Measurements from ENCODE around the gene ADGRV1.

Gene ADGRV1, protein sequence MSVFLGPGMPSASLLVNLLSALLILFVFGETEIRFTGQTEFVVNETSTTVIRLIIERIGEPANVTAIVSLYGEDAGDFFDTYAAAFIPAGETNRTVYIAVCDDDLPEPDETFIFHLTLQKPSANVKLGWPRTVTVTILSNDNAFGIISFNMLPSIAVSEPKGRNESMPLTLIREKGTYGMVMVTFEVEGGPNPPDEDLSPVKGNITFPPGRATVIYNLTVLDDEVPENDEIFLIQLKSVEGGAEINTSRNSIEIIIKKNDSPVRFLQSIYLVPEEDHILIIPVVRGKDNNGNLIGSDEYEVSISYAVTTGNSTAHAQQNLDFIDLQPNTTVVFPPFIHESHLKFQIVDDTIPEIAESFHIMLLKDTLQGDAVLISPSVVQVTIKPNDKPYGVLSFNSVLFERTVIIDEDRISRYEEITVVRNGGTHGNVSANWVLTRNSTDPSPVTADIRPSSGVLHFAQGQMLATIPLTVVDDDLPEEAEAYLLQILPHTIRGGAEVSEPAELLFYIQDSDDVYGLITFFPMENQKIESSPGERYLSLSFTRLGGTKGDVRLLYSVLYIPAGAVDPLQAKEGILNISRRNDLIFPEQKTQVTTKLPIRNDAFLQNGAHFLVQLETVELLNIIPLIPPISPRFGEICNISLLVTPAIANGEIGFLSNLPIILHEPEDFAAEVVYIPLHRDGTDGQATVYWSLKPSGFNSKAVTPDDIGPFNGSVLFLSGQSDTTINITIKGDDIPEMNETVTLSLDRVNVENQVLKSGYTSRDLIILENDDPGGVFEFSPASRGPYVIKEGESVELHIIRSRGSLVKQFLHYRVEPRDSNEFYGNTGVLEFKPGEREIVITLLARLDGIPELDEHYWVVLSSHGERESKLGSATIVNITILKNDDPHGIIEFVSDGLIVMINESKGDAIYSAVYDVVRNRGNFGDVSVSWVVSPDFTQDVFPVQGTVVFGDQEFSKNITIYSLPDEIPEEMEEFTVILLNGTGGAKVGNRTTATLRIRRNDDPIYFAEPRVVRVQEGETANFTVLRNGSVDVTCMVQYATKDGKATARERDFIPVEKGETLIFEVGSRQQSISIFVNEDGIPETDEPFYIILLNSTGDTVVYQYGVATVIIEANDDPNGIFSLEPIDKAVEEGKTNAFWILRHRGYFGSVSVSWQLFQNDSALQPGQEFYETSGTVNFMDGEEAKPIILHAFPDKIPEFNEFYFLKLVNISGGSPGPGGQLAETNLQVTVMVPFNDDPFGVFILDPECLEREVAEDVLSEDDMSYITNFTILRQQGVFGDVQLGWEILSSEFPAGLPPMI (N-terminal part only)
- 0.20 to 3.3 (median 0.64) reads per million in 18 experiments for total RNA-seq

DNA sequence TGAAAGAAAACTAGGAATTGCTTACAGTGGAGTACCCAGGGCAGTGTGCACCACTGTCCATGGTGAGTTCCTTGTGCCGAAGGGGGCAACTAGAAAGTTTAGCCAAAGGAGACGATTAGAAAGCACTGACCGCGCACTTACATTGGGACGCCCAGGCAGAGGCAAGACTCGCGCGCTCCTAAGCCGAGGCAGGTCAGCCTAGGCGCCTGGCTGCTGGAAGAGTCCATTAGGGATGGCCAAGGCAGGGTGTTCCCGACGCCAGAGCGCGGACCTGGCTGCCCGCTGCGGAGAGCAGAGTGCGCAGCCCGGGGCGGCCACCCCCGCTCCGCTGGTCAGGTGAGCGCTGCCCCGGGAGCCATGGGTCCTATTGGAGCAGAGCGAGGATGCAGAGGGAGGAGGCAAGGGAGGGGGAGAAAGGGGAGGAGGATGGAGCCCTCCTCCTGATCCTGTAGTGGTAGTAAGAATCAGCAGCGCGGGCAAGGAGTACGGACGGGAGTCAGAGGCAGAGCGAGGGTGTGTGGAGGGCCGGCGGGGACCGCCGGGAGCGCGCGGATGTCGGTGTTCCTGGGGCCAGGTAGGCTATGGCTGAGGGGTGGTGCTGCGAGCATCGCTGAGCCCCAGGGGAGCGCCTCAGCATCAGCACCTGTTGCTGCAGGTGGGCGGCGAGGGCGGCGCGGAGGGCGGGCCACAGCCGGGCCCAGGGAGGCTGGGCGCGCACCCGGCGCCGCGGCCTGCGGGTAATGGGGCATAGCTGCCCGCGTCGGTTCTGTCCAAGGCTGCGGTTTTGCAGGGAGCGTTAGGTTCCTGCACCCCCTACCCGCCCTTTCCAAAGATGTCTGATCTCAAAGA lies at the start of gene ADGRV1:
ADGRV1 (plus strand) TSS at position 454 of the 849 bp plus-strand sequence; CDS start at position 553, 99 bp downstream.
- DNase-seq, result peak in 1 of 2 donors; percentile 6

DNA sequence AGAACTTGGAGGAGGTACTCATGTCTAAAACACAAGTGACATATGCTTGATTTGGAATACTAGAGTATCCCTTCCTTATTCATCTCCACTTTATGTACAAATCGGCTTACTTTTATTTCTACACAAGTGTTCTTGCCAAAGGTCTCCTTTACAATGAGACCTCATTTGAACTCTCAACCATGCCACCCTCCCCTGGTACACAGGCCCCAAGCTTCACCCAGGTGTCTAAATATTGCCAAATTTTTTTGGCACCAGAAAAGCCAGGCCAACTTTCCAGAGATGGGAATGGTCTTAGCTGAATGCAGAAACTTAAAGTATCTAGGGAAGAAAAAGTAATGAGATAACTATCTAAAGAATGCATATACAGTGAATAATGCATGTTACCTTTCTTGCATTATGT lies 48.2 kb upstream of the ADGRV1 start:
- DNase-seq, result no peak

DNA sequence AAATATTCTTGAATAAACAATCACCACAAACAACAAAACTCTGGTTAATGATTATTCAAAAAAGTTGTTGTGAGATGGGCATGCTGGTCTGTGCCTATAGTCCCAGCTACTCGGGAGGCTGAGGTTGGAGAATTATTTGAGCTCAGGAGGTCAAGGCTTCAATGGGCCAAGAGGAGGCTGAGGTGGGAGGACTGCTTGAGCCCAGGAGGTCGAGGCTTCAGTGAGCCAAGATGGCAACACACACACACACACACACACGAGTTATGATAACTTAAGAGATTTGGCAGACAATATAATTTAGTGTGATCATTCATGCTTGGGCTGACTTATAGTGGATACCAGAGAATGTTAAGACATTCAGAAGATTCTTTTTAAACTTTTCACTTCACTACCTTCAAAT lies 44.1 kb upstream of the ADGRV1 start:
- DNase-seq, result no peak

- no peak for DNase-seq
These were observed 39.9 kb upstream of the ADGRV1 start for GRCh38 chr5:90518661-90519060.

DNA sequence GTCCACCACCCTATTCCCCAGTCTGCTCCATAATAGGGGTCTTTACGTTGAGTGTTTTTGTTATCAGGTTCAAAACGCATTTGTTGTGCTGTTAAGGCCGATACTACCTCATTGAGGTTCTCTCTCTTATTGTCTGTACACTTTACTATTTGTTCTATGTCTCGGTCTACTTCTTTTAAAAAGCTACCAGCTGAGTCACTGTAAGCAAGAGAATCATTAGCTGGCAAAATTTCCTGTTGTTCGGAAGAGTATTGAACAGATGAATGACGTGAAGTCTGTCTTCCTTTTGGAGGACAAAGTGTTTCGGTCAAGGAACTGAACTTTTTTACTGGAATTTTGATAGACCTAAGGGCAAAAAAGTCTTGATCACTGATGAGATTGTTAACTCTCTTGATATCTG lies 39.5 kb upstream of the ADGRV1 start:
- DNase-seq, result no peak

DNA sequence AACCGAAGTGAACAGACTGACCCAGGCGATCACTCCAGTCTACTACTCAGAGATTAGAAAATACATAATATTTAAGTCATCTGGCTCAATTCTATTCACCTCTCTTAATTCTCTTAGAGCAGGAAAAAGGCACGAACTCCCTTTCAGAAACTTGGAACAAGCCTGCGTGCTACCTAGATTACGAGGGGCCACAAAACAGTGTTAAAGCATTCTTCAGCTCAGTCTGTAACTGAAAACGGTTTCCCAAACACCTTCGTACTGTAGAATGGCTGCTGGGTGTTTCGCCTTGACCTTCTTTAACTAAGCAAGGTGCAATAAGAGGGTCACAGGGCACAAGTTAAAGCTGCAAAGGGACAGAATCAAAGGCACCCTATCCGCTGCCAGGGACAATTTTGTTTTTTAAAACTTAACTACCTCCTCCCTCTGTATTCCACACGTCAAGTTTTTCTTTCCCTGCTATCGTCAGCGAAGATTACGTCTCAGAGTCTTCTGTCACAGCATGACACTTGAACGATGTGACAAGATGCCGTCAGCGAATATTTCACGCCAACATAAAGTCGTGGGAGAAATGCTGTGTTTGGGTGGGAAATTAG lies 29.9 kb upstream of the ADGRV1 start:
- peak; percentile 42 to 44 for DNase-seq

DNA sequence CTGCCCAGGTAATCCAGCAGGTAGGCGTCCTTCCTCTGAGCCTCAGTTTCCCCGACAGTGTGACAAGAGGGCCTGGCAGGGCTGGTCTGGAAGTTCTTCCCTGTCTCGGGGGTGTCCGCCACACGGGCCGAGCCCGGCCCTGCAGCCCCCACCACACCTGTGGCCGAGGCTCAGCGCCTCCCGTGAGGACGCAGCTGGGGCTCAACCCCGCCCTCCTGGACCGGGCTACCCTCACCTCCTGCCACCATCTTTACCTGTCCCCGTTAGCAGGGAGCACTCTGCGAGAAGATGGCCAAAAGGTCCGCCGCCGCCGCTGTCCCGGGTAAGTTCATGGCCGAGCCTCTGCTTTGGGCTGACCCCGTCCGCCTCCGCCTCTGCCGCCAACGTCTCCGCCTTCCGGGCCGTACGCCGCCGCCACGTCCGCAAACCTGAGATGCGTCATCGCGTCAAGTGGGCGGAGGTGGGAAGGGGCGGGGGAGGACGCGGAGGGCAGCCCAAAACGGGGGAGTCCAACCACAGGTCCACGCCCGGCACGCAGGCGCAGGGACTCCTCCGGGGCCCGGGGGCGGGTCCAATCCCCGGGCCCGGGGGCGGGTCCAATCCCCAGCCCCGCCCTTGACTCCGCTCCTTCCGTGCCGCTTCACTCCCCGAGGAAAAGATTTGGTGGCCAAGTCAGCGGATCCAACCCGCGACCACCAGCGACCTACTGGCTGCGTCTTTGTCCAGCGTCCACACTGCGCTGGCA lies 29.2 kb upstream of the ADGRV1 start, which contains the start of gene LYSMD3:
LYSMD3 (minus strand) TSS at position 391 of the 745 bp plus-strand sequence. CDS start 4,295 bp downstream, outside the sequence.
- DNase-seq, result peak; percentile 93 to 96

DNA sequence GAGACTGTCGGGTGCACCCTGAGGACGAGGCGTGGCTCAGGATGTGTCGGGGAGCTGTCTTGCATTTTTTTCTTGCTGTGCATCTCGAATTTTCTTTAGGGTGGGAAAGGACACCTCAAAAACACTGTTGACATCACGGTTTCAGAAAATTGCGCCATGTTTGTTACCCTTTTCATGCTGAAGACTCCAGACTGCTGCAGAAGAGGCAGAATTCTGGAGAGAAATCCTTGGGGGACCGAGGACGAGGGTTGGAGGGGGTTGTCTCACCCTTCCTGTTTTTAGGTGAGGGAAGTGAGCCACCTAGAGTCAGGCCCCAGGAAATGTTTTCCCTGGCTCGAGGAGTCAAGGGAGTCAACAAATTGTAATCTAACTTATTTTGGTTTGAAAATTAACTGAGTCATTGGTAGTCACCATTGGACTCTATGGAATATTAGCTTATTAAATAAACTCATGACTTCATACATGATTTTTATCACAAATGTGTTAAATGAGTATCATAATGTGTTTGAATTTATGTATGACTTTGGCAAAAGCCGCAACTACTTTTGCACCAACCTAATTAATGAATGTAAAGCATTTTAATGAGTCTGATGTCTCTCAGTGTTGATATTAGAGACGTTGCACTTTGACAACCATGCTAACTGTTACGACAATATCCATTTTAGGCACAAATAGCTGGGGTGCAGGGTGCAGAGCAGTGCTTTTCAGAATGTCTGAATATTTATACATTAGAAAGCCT lies 28.5 kb upstream of the ADGRV1 start:
- DNase-seq, result peak; percentile 66 to 70

DNA sequence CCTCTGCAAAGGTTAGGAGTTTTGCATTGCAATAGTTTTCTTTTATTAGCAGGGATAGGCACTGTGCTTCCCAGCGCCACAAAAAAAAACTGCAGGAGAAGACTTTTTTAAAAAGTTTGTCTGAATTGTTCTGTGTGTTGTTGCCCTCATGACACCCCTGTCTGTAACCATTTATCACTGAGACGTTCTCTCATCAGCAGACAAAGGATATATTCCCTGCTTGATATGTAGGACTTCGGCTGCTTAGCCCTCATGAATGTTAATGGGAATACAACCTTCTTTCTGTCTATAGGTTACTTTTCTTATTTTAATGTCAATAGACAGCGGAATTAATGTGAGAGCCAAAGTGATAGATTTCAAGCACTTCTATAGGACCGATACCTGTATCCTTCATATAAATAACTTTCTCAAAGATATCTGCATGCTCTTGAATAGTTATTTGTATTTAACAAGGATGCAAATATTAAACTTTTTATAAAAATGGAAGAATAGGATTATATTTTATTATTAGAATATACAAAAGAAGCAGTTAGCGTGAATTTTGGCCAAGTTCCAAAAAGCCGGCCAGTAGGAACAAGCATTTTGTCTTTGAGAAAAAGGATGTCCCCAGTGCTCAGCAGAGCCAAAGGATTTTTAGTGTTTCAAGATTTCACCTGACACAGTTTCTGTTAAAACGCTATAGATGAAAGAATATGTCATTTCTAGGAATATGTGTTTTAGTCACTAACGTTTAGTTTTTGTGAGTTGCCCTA lies 27.7 kb upstream of the ADGRV1 start:
- no peak for DNase-seq

GRCh38 chr5:90533794-90534193 lies 24.8 kb upstream of the ADGRV1 start:
- DNase-seq, result no peak

GRCh38 chr5:90534922-90535321 lies 23.7 kb upstream of the ADGRV1 start:
- no peak for DNase-seq

- DNase-seq, result no peak
These were observed 15.6 kb upstream of the ADGRV1 start for GRCh38 chr5:90542827-90543519.

DNA sequence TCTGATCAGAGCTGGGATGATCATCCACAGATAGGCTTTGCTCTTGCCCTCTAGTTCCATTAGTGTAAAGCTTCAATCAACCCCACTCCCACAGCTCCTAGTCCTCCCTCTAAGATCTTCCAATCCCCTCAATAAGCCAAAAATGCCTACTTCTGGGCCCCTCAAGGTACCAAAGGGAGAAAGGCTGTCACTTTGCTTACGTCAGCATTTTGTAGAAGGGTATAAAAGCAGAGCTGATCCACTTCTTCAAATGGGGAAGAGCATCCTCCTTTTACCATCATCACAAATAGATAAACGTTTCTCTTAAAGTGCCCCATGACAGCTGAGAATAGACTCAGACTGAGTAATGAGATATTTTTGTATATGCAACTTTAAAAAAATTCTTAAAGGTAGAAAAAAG lies 13.1 kb upstream of the ADGRV1 start:
- no peak for DNase-seq

DNA sequence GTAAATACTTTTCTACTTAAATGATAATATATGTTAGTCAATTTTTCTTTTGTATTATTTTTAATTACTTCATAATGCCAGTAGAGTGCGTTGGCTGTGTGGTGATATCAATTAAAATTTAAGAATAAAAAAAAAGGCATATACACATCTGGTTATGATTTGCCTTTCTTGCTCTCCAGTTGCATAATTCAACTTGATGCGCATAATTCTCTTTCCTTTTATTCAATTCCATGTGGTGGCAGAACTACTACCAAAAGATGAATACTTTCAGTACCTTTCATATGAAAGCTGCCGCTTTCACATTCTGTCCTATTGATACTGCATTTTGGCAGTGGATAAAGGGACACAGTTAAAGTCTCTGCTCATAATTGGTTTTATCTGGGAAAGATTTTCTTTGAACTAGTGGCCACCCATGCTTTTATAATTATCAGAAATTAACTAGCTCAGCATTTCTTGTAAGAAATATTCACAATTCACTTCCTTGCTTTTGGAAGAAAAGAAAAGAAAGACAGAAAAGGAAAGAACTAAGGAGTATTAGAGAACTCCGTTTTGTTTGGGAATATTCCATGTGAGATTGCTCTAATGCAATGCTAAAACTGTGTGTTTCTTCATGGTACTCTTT lies 12.3 kb upstream of the ADGRV1 start:
- no peak for DNase-seq

- no peak for DNase-seq
These were observed 11.5 kb upstream of the ADGRV1 start for GRCh38 chr5:90547072-90547536.

DNA sequence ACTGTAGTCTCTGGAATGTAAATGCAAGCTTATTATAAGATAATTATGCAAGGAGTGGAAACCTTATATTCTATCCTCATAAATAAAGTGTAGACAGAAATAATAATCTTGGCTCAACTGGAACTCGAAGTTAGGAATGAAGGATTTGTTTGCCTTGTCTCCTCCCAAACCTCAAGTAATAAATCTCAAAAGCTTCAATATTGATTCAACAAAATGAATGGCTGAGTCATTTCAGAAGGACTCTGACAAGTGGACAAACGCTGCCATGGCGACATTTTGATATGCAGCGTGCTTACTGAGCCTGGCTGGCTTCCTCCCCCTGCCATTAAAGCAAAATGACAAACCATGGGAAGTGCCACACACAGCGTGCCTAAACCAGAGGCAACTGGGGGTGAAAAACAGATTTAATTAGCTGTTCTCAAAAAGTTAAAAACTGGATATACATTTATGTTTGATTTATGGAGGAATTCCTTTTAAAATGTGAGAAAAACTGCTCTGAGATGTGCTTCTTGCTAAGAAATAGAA lies 10.5 kb upstream of the ADGRV1 start:
- no peak for DNase-seq

DNA sequence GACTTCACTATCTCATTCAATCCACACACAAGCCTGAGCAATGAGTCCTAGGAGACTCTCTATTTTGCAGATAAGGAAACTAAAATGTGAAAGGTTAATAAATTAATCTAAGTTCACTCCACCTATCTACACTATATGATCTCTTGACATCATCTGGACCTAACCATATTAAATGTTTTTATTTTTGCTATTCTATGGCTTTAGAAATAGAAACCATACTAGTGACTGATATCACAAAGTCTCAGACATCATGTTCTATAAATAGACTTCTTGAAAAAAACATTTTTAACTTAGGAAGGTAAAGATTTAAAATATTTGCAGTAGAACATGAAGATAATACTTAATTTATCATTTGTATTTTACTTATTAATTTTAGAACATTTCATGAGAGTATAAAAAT lies 9.4 kb upstream of the ADGRV1 start:
- no peak for DNase-seq
